HG03469 (cell line): ENCODE measurements around the gene PJA2.
"Not testable (repeated sequence)": the region's sequence is repeated elsewhere in the genome, so short reads cannot be mapped to it uniquely, and the experiment has no call there.

Experiments used
- ATAC-seq: cut with Tn5 transposase; IDR thresholded peaks from one replicate; pipeline ENCODE4 v1.9.1; 2021; ENCODE audit warnings: mild to moderate bottlenecking, moderate library complexity, moderate number of reproducible peaks; ENCODE audit not compliant: unreplicated experiment

PJA2 gene

GRCh38 chr5:109313127-109313526 is 96.6 kb downstream of the PJA2 start:
- ATAC-seq: no peak

GRCh38 chr5:109312695-109313094 is 97.1 kb downstream of the PJA2 start:
- ATAC-seq: no peak

GRCh38 chr5:109310315-109310714 is 99.5 kb downstream of the PJA2 start:
- ATAC-seq: no peak

GRCh38 chr5:109309326-109310063 is 100.3 kb downstream of the PJA2 start:
- ATAC-seq: no peak

- no peak for ATAC-seq
Observed at GRCh38 chr5:109307951-109308350, 101.8 kb downstream of the PJA2 start.

- no peak for ATAC-seq
Observed at GRCh38 chr5:109307456-109307855, 102.3 kb downstream of the PJA2 start.

- no peak for ATAC-seq
Observed at GRCh38 chr5:109305352-109305751, 104.4 kb downstream of the PJA2 start.

- no peak for ATAC-seq
Observed at GRCh38 chr5:109304309-109304708, 105.5 kb downstream of the PJA2 start.

GRCh38 chr5:109300367-109300766 is 109.4 kb downstream of the PJA2 start:
- ATAC-seq: no peak

GRCh38 chr5:109299557-109299956 is 110.2 kb downstream of the PJA2 start:
- no peak for ATAC-seq

GRCh38 chr5:109298794-109299193 is 111.0 kb downstream of the PJA2 start:
- ATAC-seq: no peak

GRCh38 chr5:109297900-109298299 is 111.9 kb downstream of the PJA2 start:
- no peak for ATAC-seq

GRCh38 chr5:109291090-109291489 is 118.7 kb downstream of the PJA2 start:
- no peak for ATAC-seq

GRCh38 chr5:109290231-109290630 is 119.5 kb downstream of the PJA2 start:
- ATAC-seq: no peak

- ATAC-seq: not testable (repeated sequence)
Observed at GRCh38 chr5:109286628-109287027, 123.1 kb downstream of the PJA2 start.
